Endodermal cell (in vitro differentiated cells): Measurements from ENCODE around the gene TP73. TPM values are rescaled to one million over a fixed set of nuclear protein-coding genes. Genes with fewer than 3 reads are reported as not detected.

Source experiments
- DNase-seq: peaks from one replicate; pipeline ENCODE4 v3.0.0-alpha.2; 2017
- H3K27ac ChIP-seq: 2 replicates; pipeline ENCODE4 v1.5.1; 2013; ENCODE audit warnings: mild to moderate bottlenecking, low read depth, low read length, moderate library complexity
- H3K27me3 ChIP-seq: 2 replicates; pipeline ENCODE4 v1.6.1; 2013; ENCODE audit warnings: mild to moderate bottlenecking, low read length, moderate library complexity; ENCODE audit not compliant: insufficient read depth, control insufficient read depth, poor library complexity, severe bottlenecking
- H3K36me3 ChIP-seq: 2 replicates; pipeline ENCODE4 v1.7.0; 2013; ENCODE audit warnings: mild to moderate bottlenecking, low read length, moderate library complexity; ENCODE audit not compliant: control insufficient read depth, insufficient read depth
- H3K4me1 ChIP-seq: one replicate; pipeline ENCODE4 v1.7.0; 2013; ENCODE audit warnings: low read length; ENCODE audit not compliant: control insufficient read depth, insufficient read depth
- H3K4me3 ChIP-seq: 2 replicates; pipeline ENCODE4 v1.5.1; 2013; ENCODE audit warnings: mild to moderate bottlenecking, low read length, moderate library complexity
- H3K9ac ChIP-seq: 2 replicates; pipeline ENCODE4 v1.6.1; 2013; ENCODE audit warnings: mild to moderate bottlenecking, low read length, moderate library complexity; ENCODE audit not compliant: poor library complexity, severe bottlenecking; ENCODE audit errors: extremely low read depth
- H3K9me3 ChIP-seq: 2 replicates; pipeline ENCODE4 v1.6.1; 2013; ENCODE audit warnings: mild to moderate bottlenecking, low read length, moderate library complexity; ENCODE audit not compliant: control insufficient read depth
- H3K27ac Mint-ChIP-seq: 2 replicates; pipeline ENCODE4 v1.8.0; 2020; ENCODE audit warnings: mixed read lengths
- H3K27me3 Mint-ChIP-seq: 2 replicates; pipeline ENCODE4 v1.8.0; 2021; ENCODE audit warnings: mild to moderate bottlenecking, mixed read lengths; ENCODE audit not compliant: insufficient read depth
- H3K36me3 Mint-ChIP-seq: 2 replicates; pipeline ENCODE4 v1.8.0; 2020; ENCODE audit warnings: low read depth, mixed read lengths
- H3K4me1 Mint-ChIP-seq: 2 replicates; pipeline ENCODE4 v1.8.0; 2020; ENCODE audit warnings: mixed read lengths
- H3K4me3 Mint-ChIP-seq: 2 replicates; pipeline ENCODE4 v1.8.0; 2020; ENCODE audit warnings: mild to moderate bottlenecking, moderate library complexity, mixed read lengths
- H3K9me3 Mint-ChIP-seq: 2 replicates; pipeline ENCODE4 v1.8.0; 2020; ENCODE audit warnings: mild to moderate bottlenecking, mixed read lengths
- WGBS, 2 experiments: methylation state at CpG; one replicate each; pipeline versions ENCODE4 v1.1.5 to v1.1.7; 2013; ENCODE audit warnings: missing lambda C conversion rate in 2 of 2, mixed read lengths in 1 of 2; ENCODE audit not compliant: insufficient coverage in 1 of 2, insufficient read length in 1 of 2; 5-methylcytosine and 5-hydroxymethylcytosine counted together
- total RNA-seq, 2 donors: library from RNA; stranded (reverse); fragmentation: NEBNext Ultra II Directional in 1 of 2; extraction: Animal tissue kit (Norgen Biotek cat#: 25700) in 1 of 2; gene quantifications; 2 replicates in 1 of 2; 3 replicates in 1 of 2; pipeline ENCODE4 v1.2.1, GENCODE V29; 2021
- TF ChIP-seq, protein P1 (sequence below): fragments of 200-600 bp; sonication (generic); conservative IDR thresholded peaks from 2 replicates; pipeline ENCODE4 v1.5.0; 2021; ENCODE audit warnings: antibody characterized with exemption, mild to moderate bottlenecking

The TP73 gene
- total RNA-seq, 2 donors from 2014 or later, result 3.4 to 3.5 TPM

DNA sequence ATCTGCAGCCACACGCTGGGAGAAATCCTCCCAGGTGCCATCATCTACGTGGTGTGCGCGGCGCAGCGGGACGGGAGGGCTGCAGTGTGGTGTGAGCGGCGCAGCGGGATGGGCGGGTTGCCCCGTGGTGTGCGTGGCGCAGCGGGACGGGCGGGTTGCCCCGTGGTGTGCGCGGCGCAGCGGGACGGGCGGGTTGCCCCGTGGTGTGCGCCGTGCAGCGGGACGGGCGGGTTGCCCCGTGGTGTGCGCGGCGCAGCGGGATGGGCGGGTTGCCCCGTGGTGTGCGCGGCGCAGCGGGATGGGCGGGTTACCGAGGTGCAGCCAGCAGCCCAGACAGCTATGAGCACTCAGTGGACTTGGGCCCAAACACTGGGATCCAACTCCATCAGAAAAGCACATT is 7.1 kb upstream of the TP73 start:
- Histone ChIP-seq H3K27ac (no peak overlapping the region), H3K9ac (no peak overlapping the region), H3K27me3 (peaks cover 3% of the 10 kb centered on the region), H3K4me3 (no peak overlapping the region), H3K9me3 (no peaks in the 10 kb centered on the region), H3K4me1 (peaks cover 2% of the 10 kb centered on the region), H3K36me3 (peaks cover 26% of the 10 kb centered on the region)
- H3K4me3 Mint-ChIP-seq, result no peak overlapping the region
- peaks cover 3% of the 10 kb centered on the region for H3K27me3 Mint-ChIP-seq
- peaks cover 4% of the 10 kb centered on the region for H3K4me1 Mint-ChIP-seq
- TF ChIP-seq, protein P1, sequence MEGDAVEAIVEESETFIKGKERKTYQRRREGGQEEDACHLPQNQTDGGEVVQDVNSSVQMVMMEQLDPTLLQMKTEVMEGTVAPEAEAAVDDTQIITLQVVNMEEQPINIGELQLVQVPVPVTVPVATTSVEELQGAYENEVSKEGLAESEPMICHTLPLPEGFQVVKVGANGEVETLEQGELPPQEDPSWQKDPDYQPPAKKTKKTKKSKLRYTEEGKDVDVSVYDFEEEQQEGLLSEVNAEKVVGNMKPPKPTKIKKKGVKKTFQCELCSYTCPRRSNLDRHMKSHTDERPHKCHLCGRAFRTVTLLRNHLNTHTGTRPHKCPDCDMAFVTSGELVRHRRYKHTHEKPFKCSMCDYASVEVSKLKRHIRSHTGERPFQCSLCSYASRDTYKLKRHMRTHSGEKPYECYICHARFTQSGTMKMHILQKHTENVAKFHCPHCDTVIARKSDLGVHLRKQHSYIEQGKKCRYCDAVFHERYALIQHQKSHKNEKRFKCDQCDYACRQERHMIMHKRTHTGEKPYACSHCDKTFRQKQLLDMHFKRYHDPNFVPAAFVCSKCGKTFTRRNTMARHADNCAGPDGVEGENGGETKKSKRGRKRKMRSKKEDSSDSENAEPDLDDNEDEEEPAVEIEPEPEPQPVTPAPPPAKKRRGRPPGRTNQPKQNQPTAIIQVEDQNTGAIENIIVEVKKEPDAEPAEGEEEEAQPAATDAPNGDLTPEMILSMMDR, result no peak
- peaks cover 29% of the 10 kb centered on the region for H3K36me3 Mint-ChIP-seq
- WGBS, 2 experiments, result 97 to 99% methylated on average over 15 to 28 of the region's 43 CpGs
- DNase-seq, result no peak
- no peaks in the 10 kb centered on the region for H3K9me3 Mint-ChIP-seq
- H3K27ac Mint-ChIP-seq, result no peak overlapping the region

DNA sequence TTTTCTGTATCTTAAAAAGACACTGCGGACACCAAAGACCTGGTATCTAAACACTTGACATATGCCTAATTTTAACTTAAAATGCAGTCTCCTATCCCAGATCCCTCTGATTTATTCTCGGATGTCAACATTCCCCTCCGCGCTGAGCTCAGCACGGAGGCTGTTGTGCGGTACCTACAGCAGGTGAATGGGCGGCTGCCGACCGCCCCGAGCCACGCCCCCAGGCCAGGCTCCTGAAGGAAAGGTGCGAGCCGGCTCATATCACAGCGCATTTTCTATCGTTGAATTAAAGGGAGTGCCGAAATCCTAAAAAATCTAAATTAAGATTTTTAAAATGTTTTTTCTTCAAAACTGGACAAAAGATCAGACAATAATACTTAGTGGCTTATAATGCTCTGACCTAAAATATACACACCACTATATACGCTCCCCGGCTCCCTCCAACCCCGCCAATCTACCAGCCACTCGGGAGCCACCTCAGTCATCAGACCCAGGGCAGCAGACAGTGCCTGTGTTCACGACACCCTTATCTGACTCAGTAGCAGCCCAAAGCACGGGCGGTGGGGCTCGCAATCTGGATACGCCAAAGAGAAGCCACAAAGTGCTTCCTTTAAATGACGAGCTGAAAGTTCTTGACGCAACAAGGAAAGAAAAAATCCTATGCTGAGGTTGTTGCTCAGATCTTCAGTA is 6.5 kb upstream of the TP73 start:
- Mint-ChIP-seq H3K9me3 (no peaks in the 10 kb centered on the region), H3K27me3 (peaks cover 8% of the 10 kb centered on the region), H3K4me1 (peaks cover 4% of the 10 kb centered on the region), H3K27ac (no peak overlapping the region), H3K4me3 (no peak overlapping the region), H3K36me3 (peaks cover 29% of the 10 kb centered on the region)
- Histone ChIP-seq H3K27ac (no peak overlapping the region), H3K4me3 (no peak overlapping the region), H3K4me1 (peaks cover 2% of the 10 kb centered on the region), H3K9ac (no peak overlapping the region), H3K27me3 (peaks cover 9% of the 10 kb centered on the region), H3K36me3 (peaks cover 26% of the 10 kb centered on the region), H3K9me3 (no peaks in the 10 kb centered on the region)
- 94 to 95% methylated on average over 24 to 27 of the region's 27 CpGs for WGBS, 2 experiments
- no peak for DNase-seq
- TF ChIP-seq, protein P1, result no peak

DNA sequence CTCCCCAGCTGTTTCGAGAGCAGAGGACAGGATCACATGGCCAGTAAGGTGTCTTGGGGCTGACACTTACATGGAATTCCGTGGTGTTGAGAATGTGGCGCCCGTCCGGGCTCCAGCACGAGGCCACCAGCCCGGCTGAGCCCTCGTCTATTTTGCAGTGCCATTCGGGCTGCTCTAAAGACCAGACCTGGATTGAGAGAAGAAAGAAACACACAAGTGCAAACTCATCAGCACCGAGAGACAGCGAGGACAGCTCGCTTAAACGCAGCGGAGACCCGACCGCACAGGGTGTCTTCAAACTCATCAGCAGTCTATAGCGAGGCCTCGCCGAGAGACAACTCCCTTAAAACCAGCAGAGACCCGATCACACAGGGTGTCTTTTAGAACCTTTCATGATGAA is 5.7 kb upstream of the TP73 start:
- 91 to 94% methylated on average over 19 to 20 of the region's 20 CpGs for WGBS, 2 experiments

More for the DNA sequence above, 5.7 kb upstream of the TP73 start:
- Histone ChIP-seq H3K4me1 (peaks cover 2% of the 10 kb centered on the region), H3K36me3 (peaks cover 26% of the 10 kb centered on the region), H3K27me3 (peaks cover 17% of the 10 kb centered on the region), H3K9ac (no peak overlapping the region), H3K27ac (no peak overlapping the region), H3K4me3 (no peak overlapping the region), H3K9me3 (no peaks in the 10 kb centered on the region)
- TF ChIP-seq, protein P1, result no peak
- H3K4me1 Mint-ChIP-seq, result peaks cover 6% of the 10 kb centered on the region
- no peak for DNase-seq
- H3K36me3 Mint-ChIP-seq, result peaks cover 29% of the 10 kb centered on the region
- no peak overlapping the region for H3K27ac Mint-ChIP-seq
- no peaks in the 10 kb centered on the region for H3K9me3 Mint-ChIP-seq
- no peak overlapping the region for H3K4me3 Mint-ChIP-seq
- H3K27me3 Mint-ChIP-seq, result peaks cover 16% of the 10 kb centered on the region
